Measurements from ENCODE around the gene SPANXB1. TPM values are rescaled to one million over a fixed set of nuclear protein-coding genes. Genes with fewer than 3 reads are reported as not detected.
"Not testable (repeated sequence)": the region's sequence is repeated elsewhere in the genome, so short reads cannot be mapped to it uniquely, and the experiment has no call there.

The SPANXB1 gene, protein sequence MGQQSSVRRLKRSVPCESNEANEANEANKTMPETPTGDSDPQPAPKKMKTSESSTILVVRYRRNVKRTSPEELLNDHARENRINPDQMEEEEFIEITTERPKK
- total RNA-seq = not detected in 2 replicates

DNA sequence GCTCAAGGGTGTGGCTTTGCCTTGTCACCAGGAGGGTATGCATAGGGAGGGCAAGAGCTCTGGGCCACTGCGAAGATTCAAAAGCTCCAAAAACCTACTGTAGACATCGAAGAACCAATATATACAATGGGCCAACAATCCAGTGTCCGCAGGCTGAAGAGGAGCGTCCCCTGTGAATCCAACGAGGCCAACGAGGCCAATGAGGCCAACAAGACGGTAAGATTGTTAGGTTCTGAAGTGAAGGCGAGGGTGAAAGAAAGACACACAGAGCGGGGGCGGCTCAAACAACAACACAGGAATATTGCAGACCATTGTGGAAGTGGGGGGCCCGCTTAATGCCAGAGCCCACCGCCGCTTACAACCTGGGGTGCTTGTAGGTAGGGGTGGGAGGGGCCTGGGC, at the start of gene SPANXB1:
Gene SPANXB1 (plus strand): TSS at position 27 of the 400 bp plus-strand sequence. CDS start 100 bp downstream, at position 127.
- not testable (repeated sequence) for DNase-seq (ENCODE audit: extremely low read depth, low read depth, low spot score)

DNA sequence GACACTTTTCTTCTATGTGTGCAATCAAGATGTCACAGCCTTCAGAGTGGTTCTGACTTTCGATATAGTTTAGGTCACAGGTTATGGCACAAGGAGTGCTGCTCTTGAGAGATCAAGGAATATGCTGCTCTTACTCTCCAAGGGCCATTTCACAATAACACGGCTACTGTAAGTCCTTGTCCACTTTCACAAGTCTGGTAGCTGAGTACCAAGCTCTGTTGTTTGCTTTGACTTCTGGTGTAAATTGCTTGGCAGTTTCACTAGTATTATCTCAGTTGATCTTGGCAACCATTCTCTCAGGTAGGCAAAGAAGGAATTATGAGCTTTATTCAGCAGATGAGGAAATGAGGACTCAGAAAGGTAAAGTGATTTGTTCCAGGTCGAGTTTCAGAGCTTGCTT, 35.4 kb upstream of the SPANXB1 start:
- DNase-seq (ENCODE audit: extremely low read depth, low read depth, low spot score) = no peak

DNA sequence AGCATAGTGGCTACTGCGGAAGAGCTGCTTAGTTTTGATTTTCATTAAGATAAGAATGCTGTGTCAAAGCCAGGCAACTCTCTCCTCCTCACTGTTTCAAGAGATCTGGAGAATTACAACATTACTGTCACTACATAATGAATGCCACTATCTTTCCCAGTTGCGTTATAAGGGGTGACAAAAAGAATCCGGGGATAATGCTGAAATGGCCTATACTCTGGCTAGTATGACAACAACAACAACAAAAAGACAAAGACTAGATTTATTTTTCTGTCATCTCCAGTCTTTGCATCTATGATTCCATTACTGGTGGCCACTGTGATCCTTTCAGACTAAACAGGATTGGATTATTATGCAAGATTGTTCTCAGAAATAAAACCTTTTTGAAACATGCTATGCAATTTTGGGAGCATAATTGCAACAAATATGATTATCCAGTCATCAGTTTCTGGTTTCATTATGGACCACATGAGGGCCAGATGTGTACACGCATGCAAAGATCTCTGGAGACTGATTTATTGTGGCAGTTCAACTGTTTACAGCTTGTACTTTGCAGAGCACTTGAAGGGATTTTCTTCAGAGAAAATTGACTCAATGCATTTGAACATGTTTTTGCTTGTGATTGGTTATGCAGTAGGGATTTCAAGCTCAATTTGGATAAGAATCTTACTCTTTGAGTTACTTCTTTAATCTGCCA, 31.1 kb upstream of the SPANXB1 start:
- no peak for DNase-seq (ENCODE audit: extremely low read depth, low read depth, low spot score)

DNA sequence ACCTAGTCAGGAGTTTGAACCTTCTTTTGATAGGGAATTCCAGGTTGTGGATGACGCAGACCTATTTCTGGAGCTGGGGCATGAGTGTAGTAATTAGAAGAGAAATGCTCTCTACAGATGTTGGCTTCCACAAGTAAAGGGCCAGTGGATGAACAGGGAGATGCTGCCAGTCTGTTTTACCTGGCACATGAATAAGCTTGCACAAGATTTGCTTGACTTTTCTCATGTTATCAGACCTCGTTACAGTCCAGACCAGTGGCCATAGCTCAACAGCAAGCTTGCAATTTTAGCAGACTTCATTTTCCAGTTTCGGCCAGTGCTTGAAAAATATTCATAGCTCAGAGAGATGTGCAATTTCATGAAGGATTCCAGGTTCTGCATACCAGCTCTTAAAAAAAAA, 26.9 kb upstream of the SPANXB1 start:
- DNase-seq (ENCODE audit: extremely low read depth, low read depth, low spot score) = no peak

DNA sequence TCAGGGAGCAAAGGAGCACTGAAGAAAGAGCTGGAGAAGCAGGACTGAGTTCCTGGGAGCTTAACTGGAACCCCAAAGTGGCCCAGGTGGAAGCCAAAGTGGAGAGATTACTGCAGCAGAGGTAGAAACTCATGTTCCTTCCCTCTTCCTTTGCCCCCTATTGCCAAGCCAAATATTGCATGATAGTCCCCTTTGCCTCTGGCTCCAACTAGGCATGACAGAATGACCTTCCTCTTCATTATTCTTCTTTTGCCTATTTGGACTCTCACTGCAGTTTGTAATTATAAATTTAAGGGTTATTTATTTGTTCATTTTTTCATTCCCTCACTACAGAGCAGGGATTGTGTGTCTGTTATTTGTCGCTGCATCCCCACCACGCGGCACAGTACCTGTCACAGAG, 22.1 kb upstream of the SPANXB1 start:
- DNase-seq (ENCODE audit: extremely low read depth, low read depth, low spot score) = no peak

DNA sequence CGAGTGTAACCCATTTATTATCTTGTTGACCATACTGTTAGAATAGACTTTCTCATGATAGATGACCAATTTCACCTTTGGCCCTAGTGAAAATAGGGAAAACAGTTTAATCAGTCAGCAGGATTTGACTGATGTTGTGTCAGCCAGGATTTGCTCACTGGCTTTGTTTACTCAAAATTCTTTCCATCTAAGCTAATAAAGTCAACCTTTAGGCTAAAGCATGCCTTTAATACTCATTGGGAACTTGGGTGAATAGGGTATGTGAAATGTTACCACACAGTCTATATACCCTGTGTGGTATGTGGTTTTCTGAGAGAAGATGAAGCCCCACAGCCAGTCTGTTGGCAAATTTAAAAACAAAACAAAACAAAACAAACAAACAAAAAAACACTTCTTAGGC, 18.7 kb upstream of the SPANXB1 start:
- no peak for DNase-seq (ENCODE audit: extremely low read depth, low read depth, low spot score)

DNA sequence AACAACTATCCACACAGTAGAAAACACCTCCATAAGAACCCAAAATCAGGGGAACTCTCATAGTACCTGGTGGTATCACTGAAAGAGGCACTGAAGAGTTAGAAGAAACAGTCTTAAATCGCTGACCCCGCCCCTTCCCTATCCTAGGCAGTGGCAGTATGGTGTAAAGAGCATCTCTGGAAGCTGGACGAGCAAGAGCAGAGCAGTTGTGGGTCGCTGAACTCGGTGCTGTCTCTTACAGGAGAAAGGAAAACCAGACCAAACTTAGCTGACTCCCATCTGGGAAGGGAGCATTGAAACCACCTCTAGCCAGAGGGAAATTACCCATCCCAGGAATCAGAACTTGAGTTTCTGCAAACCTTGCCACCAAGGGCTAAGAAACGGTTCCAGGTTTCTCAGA, 2.8 kb downstream of the SPANXB1 start:
- not testable (repeated sequence) for DNase-seq (ENCODE audit: extremely low read depth, low read depth, low spot score)

DNA sequence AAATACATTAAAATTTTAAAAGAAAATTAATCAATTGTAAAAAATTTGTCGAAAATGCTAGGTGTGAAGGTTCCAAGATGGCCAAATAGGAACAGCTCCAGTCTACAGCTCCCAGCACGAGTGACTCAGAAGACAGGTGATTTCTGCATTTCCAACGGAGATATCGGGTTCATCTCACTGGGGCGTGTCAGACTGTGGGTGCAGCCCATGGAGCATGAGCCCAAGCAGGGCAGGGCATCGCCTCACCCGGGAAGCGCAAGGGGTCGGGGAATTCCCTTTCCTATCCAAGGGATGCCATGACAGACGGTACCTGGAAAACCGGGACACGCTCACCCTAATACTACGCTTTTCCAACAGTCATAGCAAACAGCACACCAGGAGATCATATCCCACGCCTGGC, 41.9 kb downstream of the SPANXB1 start:
- not testable (repeated sequence) for DNase-seq (ENCODE audit: extremely low read depth, low read depth, low spot score)

DNA sequence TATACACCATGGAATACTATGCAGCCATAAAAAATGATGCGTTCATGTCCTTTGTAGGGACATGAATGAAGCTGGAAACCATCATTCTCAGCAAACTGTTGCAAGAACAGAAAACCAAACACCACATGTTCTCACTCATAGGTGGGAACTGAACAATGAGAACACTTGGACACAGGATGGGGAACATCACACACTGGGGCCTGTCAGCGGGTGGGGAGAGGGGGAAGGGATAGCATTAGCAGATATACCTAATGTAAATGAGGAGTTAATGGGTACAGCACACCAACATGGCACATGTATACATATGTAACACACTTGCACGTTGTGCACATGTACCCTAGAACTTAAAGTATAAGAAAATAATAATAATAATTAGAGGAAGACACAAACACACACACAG, 47.5 kb downstream of the SPANXB1 start:
- not testable (repeated sequence) for DNase-seq (ENCODE audit: extremely low read depth, low read depth, low spot score)

DNA sequence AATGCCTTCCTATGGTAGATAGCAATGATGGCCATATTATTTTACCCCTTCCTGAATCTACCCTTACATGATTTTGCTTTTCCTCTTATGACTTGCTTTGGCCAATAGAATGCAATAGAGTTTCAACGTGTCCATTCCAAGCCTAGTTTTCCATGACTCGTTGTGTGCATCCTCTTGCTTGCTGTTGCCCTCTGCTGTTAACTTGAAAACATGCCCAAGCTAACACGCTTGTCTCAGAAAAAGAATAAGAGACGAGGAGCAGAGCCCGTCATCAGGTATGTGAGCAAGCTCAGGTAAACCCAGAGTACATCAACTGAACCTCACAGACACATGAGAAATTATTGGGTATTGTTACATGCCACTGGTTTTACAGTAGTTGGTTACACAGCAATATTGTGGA, 49.7 kb downstream of the SPANXB1 start:
- DNase-seq (ENCODE audit: extremely low read depth, low read depth, low spot score) = not testable (repeated sequence)

Other genes with a start within 250 kb of the SPANXB1 start
- 23.7 and 24.9 TPM in 2 replicates for gene LDOC1, start 174.5 kb downstream of the SPANXB1 start, total RNA-seq
- not detected in 2 replicates for gene SPANXC, start 239.9 kb downstream of the SPANXB1 start, total RNA-seq

Measured in glomerular endothelial cell (primary cell).